Esophagus muscularis mucosa (tissue), 3 donors: ENCODE data around the gene PROX2.

Experiments
- CTCF ChIP-seq, 3 experiments: fragments of 200-600 bp in 2 of 3; fragments of 450-650 bp in 1 of 3; sonication (generic) in 2 of 3; IDR thresholded peaks; one replicate each; pipeline ENCODE4 v1.5.1; 2017 to 2019; ENCODE audit warnings: antibody characterized with exemption in 3 of 3, mild to moderate bottlenecking in 2 of 3, moderate library complexity in 1 of 3
- POLR2A ChIP-seq: fragments of 450-650 bp; IDR thresholded peaks from one replicate; pipeline ENCODE4 v1.6.1; 2017; ENCODE audit warnings: antibody characterized with exemption, moderate library complexity, mild to moderate bottlenecking, low read depth

- TF ChIP-seq CTCF (IDR thresholded peaks at IDR 0.05) = no peak
- TF ChIP-seq POLR2A = no peak
Measured at GRCh38 chr14:74924061-74924460, 48.1 kb upstream of the PROX2 start.
